ENCODE data around the gene TRPT1.
A peak's percentile ranks its signal among the peaks of the same experiment; 100 is the strongest.

TRPT1 gene

DNA sequence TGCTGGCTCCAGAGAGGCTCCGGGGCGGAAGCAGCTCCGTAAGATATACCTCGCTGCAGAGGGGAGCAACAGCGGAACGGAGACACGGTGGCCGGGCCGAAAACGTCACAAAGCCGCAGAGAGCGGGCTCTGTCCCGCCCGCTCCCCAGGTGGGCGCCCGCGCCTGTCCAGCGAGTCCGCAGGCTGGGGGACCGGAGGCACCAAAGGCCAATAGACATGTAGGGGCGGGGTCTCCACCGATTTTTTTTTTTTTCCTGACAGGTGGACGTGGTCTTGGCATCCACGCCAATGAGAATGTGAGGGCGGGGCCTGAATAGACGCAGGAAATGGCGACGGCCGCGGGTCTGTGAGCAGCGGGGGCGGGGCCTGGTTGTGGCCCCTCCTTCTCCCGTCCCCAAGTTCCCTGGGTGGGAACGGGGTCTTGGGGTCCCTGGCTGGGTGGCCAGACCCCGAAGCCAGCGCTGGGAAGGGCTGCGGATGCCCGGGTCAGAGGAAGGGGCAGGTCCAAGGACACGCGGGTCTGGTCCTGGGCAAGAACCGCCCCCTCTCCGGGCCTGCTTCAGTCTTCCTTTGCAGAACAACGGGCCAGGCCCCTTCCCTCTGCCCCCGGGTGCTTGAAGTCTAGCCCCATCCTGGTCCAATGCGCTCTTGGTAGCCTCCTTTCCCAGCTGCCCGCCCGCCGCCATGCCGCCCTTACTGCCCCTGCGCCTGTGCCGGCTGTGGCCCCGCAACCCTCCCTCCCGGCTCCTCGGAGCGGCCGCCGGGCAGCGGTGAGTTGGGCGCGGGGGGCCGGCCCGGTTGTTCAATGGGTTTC lies 4.4 kb upstream of the TRPT1 start, which contains the start of gene DNAJC4:
Gene DNAJC4 (plus strand): TSS at position 378 of the 814 bp plus-strand sequence. CDS start 307 bp downstream, at position 685.
- Histone ChIP-seq H2BK5ac (ENCODE audit: low read depth, low read length, poor library complexity) (peak within 1 kb of the TSS; percentile 65), H3K9ac (ENCODE audit: low read length) (peak within 1 kb of the TSS; percentile 87), H3K4me2 (ENCODE audit: low read length) (peak within 1 kb of the TSS; percentile 94), H4K12ac (ENCODE audit: low read depth, low read length) (peak within 1 kb of the TSS; percentile 89), H3K14ac (ENCODE audit: low read length) (peak within 1 kb of the TSS; percentile 87), H3K27ac (ENCODE audit: low read depth, low read length) (peak within 1 kb of the TSS; percentile 68), H3K9me3 (ENCODE audit: insufficient read depth, low read depth, low read length) (no peaks in the 10 kb centered on the region), H4K91ac (ENCODE audit: low read depth, low read length) (peak within 1 kb of the TSS; percentile 72), H2BK120ac (ENCODE audit: insufficient read depth, low read length, poor library complexity) (peak within 1 kb of the TSS; percentile 74), H3K23ac (ENCODE audit: low read length) (no peak within 1 kb of the TSS), H3K79me1 (ENCODE audit: low read length) (peaks cover 23% of the 10 kb centered on the region), H3K4me3 (ENCODE audit: low read depth, low read length) (peak within 1 kb of the TSS; percentile 88), H2AK5ac (ENCODE audit: low read length) (peak within 1 kb of the TSS; percentile 55), H4K8ac (ENCODE audit: low read depth, low read length) (peak within 1 kb of the TSS; percentile 91), H3K36me3 (ENCODE audit: control insufficient read depth in 1 of 2, insufficient read depth in 2 of 2, low read length in 2 of 2) (peaks cover 0 to 2% of the 10 kb centered on the region in 2 experiments), H3K18ac (ENCODE audit: low read length) (peak within 1 kb of the TSS; percentile 50), H3K4me1 (ENCODE audit: control insufficient read depth in 1 of 2, insufficient read depth in 2 of 2, low read length in 2 of 2) (peaks cover 15 to 16% of the 10 kb centered on the region in 2 experiments), H2BK12ac (ENCODE audit: low read length) (no peak within 1 kb of the TSS), H3K27me3 (ENCODE audit: insufficient read depth, low read length) (no peaks in the 10 kb centered on the region), H2AFZ (ENCODE audit: insufficient read depth, low read length, poor library complexity) (peak within 1 kb of the TSS; percentile 65), H3K4ac (ENCODE audit: low read depth, low read length) (peak within 1 kb of the TSS; percentile 28), H3K79me2 (ENCODE audit: control insufficient read depth, insufficient read depth, low read length, poor library complexity) (peaks cover 20% of the 10 kb centered on the region)
- WGBS (ENCODE audit: extremely low coverage, insufficient coverage, insufficient read length) = no CpG with 5 or more reads among the region's 62 CpGs
- peak; percentile 90 to 93 for DNase-seq

DNA sequence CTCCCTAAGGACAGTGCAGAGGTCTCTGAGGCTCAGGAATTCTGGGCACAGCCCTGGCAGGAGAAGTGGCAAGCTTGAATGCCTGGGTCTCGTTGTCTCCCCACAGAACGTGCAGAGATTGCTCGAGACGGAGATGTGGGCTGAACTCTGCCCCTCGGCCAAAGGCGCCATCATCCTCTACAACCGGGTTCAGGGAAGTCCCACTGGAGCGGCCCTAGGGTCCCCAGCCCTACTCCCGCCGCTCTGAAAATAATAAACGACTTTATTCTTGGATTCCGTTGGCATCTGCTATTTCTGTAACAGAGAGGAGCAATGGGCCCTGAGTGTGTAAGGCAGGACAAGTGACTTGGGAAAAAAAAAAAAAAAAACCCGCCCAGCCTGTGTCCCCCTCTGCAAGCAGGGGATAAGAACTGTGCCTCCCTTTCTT lies 3.8 kb upstream of the TRPT1 start:
- Histone ChIP-seq H3K9me3 (ENCODE audit: insufficient read depth, low read depth, low read length) (no peaks in the 10 kb centered on the region), H3K27me3 (ENCODE audit: insufficient read depth, low read length) (no peaks in the 10 kb centered on the region), H3K18ac (ENCODE audit: low read length) (no peak overlapping the region), H3K79me2 (ENCODE audit: control insufficient read depth, insufficient read depth, low read length, poor library complexity) (peaks cover 19% of the 10 kb centered on the region), H4K8ac (ENCODE audit: low read depth, low read length) (peak overlapping the region; percentile 71), H3K79me1 (ENCODE audit: low read length) (peaks cover 25% of the 10 kb centered on the region), H3K36me3 (ENCODE audit: control insufficient read depth in 1 of 2, insufficient read depth in 2 of 2, low read length in 2 of 2) (peaks cover 1 to 2% of the 10 kb centered on the region in 2 experiments), H2BK12ac (ENCODE audit: low read length) (no peak overlapping the region), H2BK5ac (ENCODE audit: low read depth, low read length, poor library complexity) (no peak overlapping the region), H3K14ac (ENCODE audit: low read length) (peak overlapping the region; percentile 13), H3K4me1 (ENCODE audit: control insufficient read depth in 1 of 2, insufficient read depth in 2 of 2, low read length in 2 of 2) (peaks cover 16 to 20% of the 10 kb centered on the region in 2 experiments), H3K4me3 (ENCODE audit: low read depth, low read length) (peak overlapping the region; percentile 62), H3K23ac (ENCODE audit: low read length) (no peak overlapping the region), H4K12ac (ENCODE audit: low read depth, low read length) (peak overlapping the region; percentile 82), H3K9ac (ENCODE audit: low read length) (peak overlapping the region; percentile 45), H4K91ac (ENCODE audit: low read depth, low read length) (peak overlapping the region; percentile 28), H3K4me2 (ENCODE audit: low read length) (peak overlapping the region; percentile 94), H3K27ac (ENCODE audit: low read depth, low read length) (peak overlapping the region; percentile 20), H2AFZ (ENCODE audit: insufficient read depth, low read length, poor library complexity) (no peak overlapping the region), H3K4ac (ENCODE audit: low read depth, low read length) (no peak overlapping the region), H2AK5ac (ENCODE audit: low read length) (no peak overlapping the region), H2BK120ac (ENCODE audit: insufficient read depth, low read length, poor library complexity) (no peak overlapping the region)
- DNase-seq = no peak
- WGBS (ENCODE audit: extremely low coverage, insufficient coverage, insufficient read length) = no CpG with 5 or more reads among the region's 13 CpGs

DNA sequence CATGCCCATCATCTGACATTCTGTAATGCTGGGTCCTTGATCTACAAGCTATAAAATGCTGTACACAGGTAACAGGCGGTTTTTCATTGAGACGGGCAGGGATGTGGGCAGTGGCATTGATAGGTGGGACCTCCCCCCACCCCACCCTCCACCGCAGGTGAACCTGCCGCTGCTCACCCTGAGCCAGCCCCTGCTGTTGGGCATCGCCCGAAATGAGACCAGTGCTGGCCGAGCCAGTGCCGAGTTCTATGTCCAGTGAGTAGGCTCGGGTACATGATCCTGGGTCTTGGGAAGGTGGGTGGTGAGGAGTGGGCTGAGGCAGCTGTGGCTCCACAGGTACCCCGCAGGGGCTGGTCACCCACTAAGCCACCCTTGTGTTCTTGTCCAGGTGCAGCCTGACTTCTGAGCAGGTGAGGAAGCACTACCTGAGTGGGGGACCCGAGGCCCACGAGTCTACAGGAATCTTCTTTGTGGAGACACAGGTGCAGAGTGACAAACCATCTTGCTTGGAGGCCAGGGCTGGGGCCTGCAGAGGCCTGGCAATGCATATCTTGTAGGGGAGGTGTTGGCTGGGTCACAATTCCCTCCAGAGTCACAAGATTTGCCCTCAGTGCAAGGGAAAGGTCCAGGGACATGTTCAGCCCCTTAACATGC lies 3.2 kb upstream of the TRPT1 start:
- peaks cover 3% of the 10 kb centered on the region for H3K9me3 ChIP-seq (ENCODE audit: insufficient read depth, low read depth, low read length)
- H3K4me2 ChIP-seq (ENCODE audit: low read length) = no peak overlapping the region
- no peak overlapping the region for H3K14ac ChIP-seq (ENCODE audit: low read length)
- no peak overlapping the region for H3K23ac ChIP-seq (ENCODE audit: low read length)
- H2AFZ ChIP-seq (ENCODE audit: insufficient read depth, low read length, poor library complexity) = no peak overlapping the region
- peaks cover 23% of the 10 kb centered on the region for H3K79me1 ChIP-seq (ENCODE audit: low read length)
- peaks cover 16 to 22% of the 10 kb centered on the region in 2 experiments for H3K4me1 ChIP-seq (ENCODE audit: control insufficient read depth in 1 of 2, insufficient read depth in 2 of 2, low read length in 2 of 2)
- no peak overlapping the region for H3K9ac ChIP-seq (ENCODE audit: low read length)
- H2BK5ac ChIP-seq (ENCODE audit: low read depth, low read length, poor library complexity) = no peak overlapping the region
- H3K4ac ChIP-seq (ENCODE audit: low read depth, low read length) = no peak overlapping the region
- no peak overlapping the region for H3K27ac ChIP-seq (ENCODE audit: low read depth, low read length)
- no peaks in the 10 kb centered on the region for H3K27me3 ChIP-seq (ENCODE audit: insufficient read depth, low read length)
- peaks cover 19% of the 10 kb centered on the region for H3K79me2 ChIP-seq (ENCODE audit: control insufficient read depth, insufficient read depth, low read length, poor library complexity)
- WGBS (ENCODE audit: extremely low coverage, insufficient coverage, insufficient read length) = no CpG with 5 or more reads among the region's 12 CpGs
- H3K4me3 ChIP-seq (ENCODE audit: low read depth, low read length) = no peak overlapping the region
- H4K12ac ChIP-seq (ENCODE audit: low read depth, low read length) = no peak overlapping the region
- no peak for DNase-seq
- no peak overlapping the region for H3K18ac ChIP-seq (ENCODE audit: low read length)
- H4K91ac ChIP-seq (ENCODE audit: low read depth, low read length) = no peak overlapping the region
- H2AK5ac ChIP-seq (ENCODE audit: low read length) = no peak overlapping the region
- H2BK120ac ChIP-seq (ENCODE audit: insufficient read depth, low read length, poor library complexity) = no peak overlapping the region
- no peak overlapping the region for H2BK12ac ChIP-seq (ENCODE audit: low read length)
- peaks cover 3 to 4% of the 10 kb centered on the region in 2 experiments for H3K36me3 ChIP-seq (ENCODE audit: control insufficient read depth in 1 of 2, insufficient read depth in 2 of 2, low read length in 2 of 2)
- H4K8ac ChIP-seq (ENCODE audit: low read depth, low read length) = no peak overlapping the region

GRCh38 chr11:64227405-64227956 lies 1.5 kb upstream of the TRPT1 start:
- no peak overlapping the region for H3K27ac ChIP-seq (ENCODE audit: low read depth, low read length)
- H2BK5ac ChIP-seq (ENCODE audit: low read depth, low read length, poor library complexity) = no peak overlapping the region
- peak in 1 of 2 donors; percentile 60 for DNase-seq
- no peak overlapping the region for H3K23ac ChIP-seq (ENCODE audit: low read length)
- no peak overlapping the region for H3K4ac ChIP-seq (ENCODE audit: low read depth, low read length)
- peaks cover 20% of the 10 kb centered on the region for H3K79me1 ChIP-seq (ENCODE audit: low read length)
- no CpG with 5 or more reads among the region's 3 CpGs for WGBS (ENCODE audit: extremely low coverage, insufficient coverage, insufficient read length)
- H2BK12ac ChIP-seq (ENCODE audit: low read length) = no peak overlapping the region
- H4K12ac ChIP-seq (ENCODE audit: low read depth, low read length) = no peak overlapping the region
- H4K8ac ChIP-seq (ENCODE audit: low read depth, low read length) = no peak overlapping the region
- H3K4me3 ChIP-seq (ENCODE audit: low read depth, low read length) = no peak overlapping the region
- no peak overlapping the region for H3K4me2 ChIP-seq (ENCODE audit: low read length)
- H3K4me1 ChIP-seq (ENCODE audit: control insufficient read depth in 1 of 2, insufficient read depth in 2 of 2, low read length in 2 of 2) = peaks cover 18 to 24% of the 10 kb centered on the region in 2 experiments
- no peak overlapping the region for H2AK5ac ChIP-seq (ENCODE audit: low read length)
- H3K36me3 ChIP-seq (ENCODE audit: control insufficient read depth in 1 of 2, insufficient read depth in 2 of 2, low read length in 2 of 2) = peaks cover 16% of the 10 kb centered on the region in 2 experiments
- H2BK120ac ChIP-seq (ENCODE audit: insufficient read depth, low read length, poor library complexity) = no peak overlapping the region
- H3K18ac ChIP-seq (ENCODE audit: low read length) = no peak overlapping the region
- H4K91ac ChIP-seq (ENCODE audit: low read depth, low read length) = no peak overlapping the region
- H3K79me2 ChIP-seq (ENCODE audit: control insufficient read depth, insufficient read depth, low read length, poor library complexity) = peaks cover 16% of the 10 kb centered on the region
- no peaks in the 10 kb centered on the region for H3K27me3 ChIP-seq (ENCODE audit: insufficient read depth, low read length)
- H2AFZ ChIP-seq (ENCODE audit: insufficient read depth, low read length, poor library complexity) = no peak overlapping the region
- peaks cover 5% of the 10 kb centered on the region for H3K9me3 ChIP-seq (ENCODE audit: insufficient read depth, low read depth, low read length)
- H3K9ac ChIP-seq (ENCODE audit: low read length) = no peak overlapping the region
- H3K14ac ChIP-seq (ENCODE audit: low read length) = no peak overlapping the region

Data from trophoblast cell (in vitro differentiated cells and primary cell).